HG03159 (cell line): ENCODE measurements around the gene ENO3.

ENCODE experiments used
- ATAC-seq: cut with Tn5 transposase; IDR thresholded peaks from one replicate; pipeline ENCODE4 v1.9.1; 2021; ENCODE audit warnings: mild to moderate bottlenecking, moderate library complexity; ENCODE audit not compliant: unreplicated experiment

Gene ENO3

GRCh38 chr17:4949321-4950074, 1.4 kb upstream of the ENO3 start:
- ATAC-seq, result peak; percentile 29

GRCh38 chr17:4950075-4950745, 709 bp upstream of the ENO3 start:
- ATAC-seq, result no peak

GRCh38 chr17:4951486-4951885, 567 bp downstream of the ENO3 start:
- ATAC-seq, result no peak

GRCh38 chr17:4953451-4953961, 2.6 kb downstream of the ENO3 start:
- ATAC-seq, result no peak

- no peak for ATAC-seq
These were observed 4.2 kb downstream of the ENO3 start for GRCh38 chr17:4955091-4955490.

GRCh38 chr17:4956493-4957061, 5.7 kb downstream of the ENO3 start:
- no peak for ATAC-seq

GRCh38 chr17:4958102-4958501, 7.2 kb downstream of the ENO3 start:
- no peak for ATAC-seq

- ATAC-seq, result no peak
These were observed 8.5 kb downstream of the ENO3 start for GRCh38 chr17:4959261-4959965.

GRCh38 chr17:4960279-4960922, 9.5 kb downstream of the ENO3 start:
- ATAC-seq, result no peak

GRCh38 chr17:4965311-4965986, 14.5 kb downstream of the ENO3 start:
- no peak for ATAC-seq

- ATAC-seq, result peak; percentile 83
These were observed 16.1 kb downstream of the ENO3 start for GRCh38 chr17:4966844-4967538.

GRCh38 chr17:4967539-4968485, 16.9 kb downstream of the ENO3 start, which contains the start of gene SPAG7:
Gene SPAG7 (minus strand): TSS chr17:4967817. CDS start chr17:4967804, 13 bp downstream.
- ATAC-seq, result peak; percentile 58

GRCh38 chr17:4968486-4969046, 17.6 kb downstream of the ENO3 start:
- no peak for ATAC-seq

GRCh38 chr17:4969047-4969550, 18.2 kb downstream of the ENO3 start:
- ATAC-seq, result no peak

- ATAC-seq, result no peak
These were observed 18.7 kb downstream of the ENO3 start for GRCh38 chr17:4969551-4970173.

- no peak for ATAC-seq
These were observed 19.4 kb downstream of the ENO3 start for GRCh38 chr17:4970273-4970672.

- ATAC-seq, result no peak
These were observed 20.9 kb downstream of the ENO3 start for GRCh38 chr17:4971826-4972225.
